ENCODE measurements around the gene RAB31. TPM values are rescaled to one million over a fixed set of nuclear protein-coding genes. Genes with fewer than 3 reads are reported as not detected.

The RAB31 gene
- total RNA-seq, result 1 to 10 TPM; 4.3 to 8.0 TPM

- ATAC-seq (peak; percentile 82), DNase-seq (peak; percentile 51 to 61 (median 60))
- no peaks in the 10 kb centered on the region for H3K36me3 ChIP-seq (replicated peaks in 1 of 2; ENCODE audit: insufficient read depth in 1 of 2, low read depth in 2 of 2)
- no peaks in the 10 kb centered on the region for H3K27me3 ChIP-seq
- peaks cover 18% of the 10 kb centered on the region for H3K4me1 ChIP-seq
- 0% methylated on average over 36 of the region's 59 CpGs; no CpG with 5 or more reads in 1 of the 2 donors for WGBS, 2 donors
- H3K27ac ChIP-seq, result peak within 1 kb of the TSS in 3 of 4 donors; percentile 59 to 70 (median 61)
- peak within 1 kb of the TSS; percentile 67 to 70 for H3K4me3 ChIP-seq
- no peaks in the 10 kb centered on the region for H3K9me3 ChIP-seq
- TF ChIP-seq CTCF (IDR thresholded peaks at IDR 0.05) (no peak), POLR2A (IDR thresholded peaks at IDR 0.05) (peak in 2 of 3 donors; percentile 12 to 50)
- intact Hi-C loops (cut with DNase I), result no loop called here
Measured at GRCh38 chr18:9708057-9708433, at the start of gene RAB31. RAB31 (plus strand) TSS chr18:9708301; CDS start chr18:9708406, 105 bp downstream.

GRCh38 chr18:9659499-9660375, 48.4 kb upstream of the RAB31 start:
- Histone ChIP-seq H3K4me3 (no peak overlapping the region), H3K27ac (no peak overlapping the region), H3K27me3 (no peaks in the 10 kb centered on the region), H3K36me3 (replicated peaks in 1 of 2; ENCODE audit: insufficient read depth in 1 of 2, low read depth in 2 of 2) (no peaks in the 10 kb centered on the region), H3K4me1 (no peaks in the 10 kb centered on the region), H3K9me3 (no peaks in the 10 kb centered on the region)
- ATAC-seq, result no peak
- TF ChIP-seq CTCF (IDR thresholded peaks at IDR 0.05), result no peak
- TF ChIP-seq POLR2A (IDR thresholded peaks at IDR 0.05), result no peak
- intact Hi-C loops (cut with DNase I), result no loop called here
- no peak for DNase-seq
- 92 to 94% methylated on average over 22 to 24 of the region's 24 CpGs for WGBS, 2 donors

GRCh38 chr18:9661564-9661963, 46.5 kb upstream of the RAB31 start:
- ATAC-seq (no peak), DNase-seq (no peak)
- Histone ChIP-seq H3K27me3 (no peaks in the 10 kb centered on the region), H3K36me3 (replicated peaks in 1 of 2; ENCODE audit: insufficient read depth in 1 of 2, low read depth in 2 of 2) (no peaks in the 10 kb centered on the region), H3K4me3 (no peak overlapping the region), H3K4me1 (no peaks in the 10 kb centered on the region), H3K27ac (no peak overlapping the region), H3K9me3 (no peaks in the 10 kb centered on the region)
- WGBS, 2 donors, result 83 to 100% methylated on average over 1 of the region's 1 CpG
- TF ChIP-seq CTCF (IDR thresholded peaks at IDR 0.05) (no peak), POLR2A (IDR thresholded peaks at IDR 0.05) (no peak)
- intact Hi-C loops (cut with DNase I), result no loop called here

- Histone ChIP-seq H3K4me3 (no peak overlapping the region), H3K36me3 (replicated peaks in 1 of 2; ENCODE audit: insufficient read depth in 1 of 2, low read depth in 2 of 2) (no peaks in the 10 kb centered on the region), H3K27me3 (no peaks in the 10 kb centered on the region), H3K27ac (no peak overlapping the region), H3K9me3 (no peaks in the 10 kb centered on the region), H3K4me1 (no peaks in the 10 kb centered on the region)
- no peak for DNase-seq
- TF ChIP-seq CTCF (IDR thresholded peaks at IDR 0.05) (no peak), POLR2A (IDR thresholded peaks at IDR 0.05) (no peak)
- WGBS, 2 donors, result 91 to 95% methylated on average over 6 to 8 of the region's 8 CpGs
- intact Hi-C loops (cut with DNase I), result no loop called here
- ATAC-seq, result no peak
Measured at GRCh38 chr18:9663377-9663776, 44.7 kb upstream of the RAB31 start.
